SK-N-SH treated with all-trans-retinoic acid at 6 μM for 48 hours (cell line): ENCODE data around the gene DAB2.

Experiments
- BACH2 ChIP-seq: fragments of 250-450 bp; sonication (Bioruptor Pico); IDR thresholded peaks from 2 replicates; pipeline ENCODE4 v1.9.0; 2021; ENCODE audit warnings: mild to moderate bottlenecking, borderline replicate concordance
- ZFP30 ChIP-seq: fragments of 450-650 bp; formaldehyde crosslinking; IDR thresholded peaks from 2 replicates; pipeline ENCODE4 v1.5.0; 2022; ENCODE audit warnings: mild to moderate bottlenecking, moderate library complexity
- TF ChIP-seq, protein P1 (sequence below): fragments of 250-450 bp; sonication (Bioruptor Pico); IDR thresholded peaks from 2 replicates; pipeline ENCODE4 v1.8.0; 2020; ENCODE audit warnings: mild to moderate bottlenecking, moderate library complexity, borderline replicate concordance
- TF ChIP-seq, protein P2 (sequence below): fragments of 250-450 bp; sonication (Bioruptor Pico); IDR thresholded peaks from 2 replicates; pipeline ENCODE4 v1.5.1; 2020; ENCODE audit warnings: low read depth, mild to moderate bottlenecking, moderate library complexity

DNA sequence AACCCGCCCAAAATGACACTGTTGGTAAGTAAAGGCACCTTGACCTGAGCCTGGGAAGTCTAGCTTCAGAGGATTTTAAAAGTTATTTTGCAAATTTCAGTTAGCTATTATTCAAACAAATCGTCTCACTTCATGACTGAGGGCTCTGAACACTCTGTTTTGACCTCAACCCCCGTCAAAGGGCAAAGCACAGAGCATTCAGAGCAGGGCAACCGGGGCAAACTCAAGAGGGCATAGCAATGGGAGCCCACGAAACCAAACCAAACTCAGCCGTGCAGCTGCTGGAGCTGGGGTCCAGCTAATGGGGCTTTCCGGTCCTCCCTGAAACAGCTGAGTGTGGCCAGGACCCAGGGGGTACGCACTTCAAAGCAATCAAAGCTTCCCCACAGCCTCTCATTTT, 62.1 kb downstream of the DAB2 start:
- no peak for TF ChIP-seq BACH2 (CRISPR knock-in tag)
- TF ChIP-seq ZFP30 = no peak
- TF ChIP-seq, protein P1, sequence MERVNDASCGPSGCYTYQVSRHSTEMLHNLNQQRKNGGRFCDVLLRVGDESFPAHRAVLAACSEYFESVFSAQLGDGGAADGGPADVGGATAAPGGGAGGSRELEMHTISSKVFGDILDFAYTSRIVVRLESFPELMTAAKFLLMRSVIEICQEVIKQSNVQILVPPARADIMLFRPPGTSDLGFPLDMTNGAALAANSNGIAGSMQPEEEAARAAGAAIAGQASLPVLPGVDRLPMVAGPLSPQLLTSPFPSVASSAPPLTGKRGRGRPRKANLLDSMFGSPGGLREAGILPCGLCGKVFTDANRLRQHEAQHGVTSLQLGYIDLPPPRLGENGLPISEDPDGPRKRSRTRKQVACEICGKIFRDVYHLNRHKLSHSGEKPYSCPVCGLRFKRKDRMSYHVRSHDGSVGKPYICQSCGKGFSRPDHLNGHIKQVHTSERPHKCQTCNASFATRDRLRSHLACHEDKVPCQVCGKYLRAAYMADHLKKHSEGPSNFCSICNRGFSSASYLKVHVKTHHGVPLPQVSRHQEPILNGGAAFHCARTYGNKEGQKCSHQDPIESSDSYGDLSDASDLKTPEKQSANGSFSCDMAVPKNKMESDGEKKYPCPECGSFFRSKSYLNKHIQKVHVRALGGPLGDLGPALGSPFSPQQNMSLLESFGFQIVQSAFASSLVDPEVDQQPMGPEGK (CRISPR knock-in tag) = no peak
- TF ChIP-seq, protein P2, sequence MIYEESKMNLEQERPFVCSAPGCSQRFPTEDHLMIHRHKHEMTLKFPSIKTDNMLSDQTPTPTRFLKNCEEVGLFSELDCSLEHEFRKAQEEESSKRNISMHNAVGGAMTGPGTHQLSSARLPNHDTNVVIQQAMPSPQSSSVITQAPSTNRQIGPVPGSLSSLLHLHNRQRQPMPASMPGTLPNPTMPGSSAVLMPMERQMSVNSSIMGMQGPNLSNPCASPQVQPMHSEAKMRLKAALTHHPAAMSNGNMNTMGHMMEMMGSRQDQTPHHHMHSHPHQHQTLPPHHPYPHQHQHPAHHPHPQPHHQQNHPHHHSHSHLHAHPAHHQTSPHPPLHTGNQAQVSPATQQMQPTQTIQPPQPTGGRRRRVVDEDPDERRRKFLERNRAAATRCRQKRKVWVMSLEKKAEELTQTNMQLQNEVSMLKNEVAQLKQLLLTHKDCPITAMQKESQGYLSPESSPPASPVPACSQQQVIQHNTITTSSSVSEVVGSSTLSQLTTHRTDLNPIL (CRISPR knock-in tag) = no peak
